ENCODE results near the gene CELSR3.

The CELSR3 gene, protein sequence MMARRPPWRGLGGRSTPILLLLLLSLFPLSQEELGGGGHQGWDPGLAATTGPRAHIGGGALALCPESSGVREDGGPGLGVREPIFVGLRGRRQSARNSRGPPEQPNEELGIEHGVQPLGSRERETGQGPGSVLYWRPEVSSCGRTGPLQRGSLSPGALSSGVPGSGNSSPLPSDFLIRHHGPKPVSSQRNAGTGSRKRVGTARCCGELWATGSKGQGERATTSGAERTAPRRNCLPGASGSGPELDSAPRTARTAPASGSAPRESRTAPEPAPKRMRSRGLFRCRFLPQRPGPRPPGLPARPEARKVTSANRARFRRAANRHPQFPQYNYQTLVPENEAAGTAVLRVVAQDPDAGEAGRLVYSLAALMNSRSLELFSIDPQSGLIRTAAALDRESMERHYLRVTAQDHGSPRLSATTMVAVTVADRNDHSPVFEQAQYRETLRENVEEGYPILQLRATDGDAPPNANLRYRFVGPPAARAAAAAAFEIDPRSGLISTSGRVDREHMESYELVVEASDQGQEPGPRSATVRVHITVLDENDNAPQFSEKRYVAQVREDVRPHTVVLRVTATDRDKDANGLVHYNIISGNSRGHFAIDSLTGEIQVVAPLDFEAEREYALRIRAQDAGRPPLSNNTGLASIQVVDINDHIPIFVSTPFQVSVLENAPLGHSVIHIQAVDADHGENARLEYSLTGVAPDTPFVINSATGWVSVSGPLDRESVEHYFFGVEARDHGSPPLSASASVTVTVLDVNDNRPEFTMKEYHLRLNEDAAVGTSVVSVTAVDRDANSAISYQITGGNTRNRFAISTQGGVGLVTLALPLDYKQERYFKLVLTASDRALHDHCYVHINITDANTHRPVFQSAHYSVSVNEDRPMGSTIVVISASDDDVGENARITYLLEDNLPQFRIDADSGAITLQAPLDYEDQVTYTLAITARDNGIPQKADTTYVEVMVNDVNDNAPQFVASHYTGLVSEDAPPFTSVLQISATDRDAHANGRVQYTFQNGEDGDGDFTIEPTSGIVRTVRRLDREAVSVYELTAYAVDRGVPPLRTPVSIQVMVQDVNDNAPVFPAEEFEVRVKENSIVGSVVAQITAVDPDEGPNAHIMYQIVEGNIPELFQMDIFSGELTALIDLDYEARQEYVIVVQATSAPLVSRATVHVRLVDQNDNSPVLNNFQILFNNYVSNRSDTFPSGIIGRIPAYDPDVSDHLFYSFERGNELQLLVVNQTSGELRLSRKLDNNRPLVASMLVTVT (N-terminal part only)

DNA sequence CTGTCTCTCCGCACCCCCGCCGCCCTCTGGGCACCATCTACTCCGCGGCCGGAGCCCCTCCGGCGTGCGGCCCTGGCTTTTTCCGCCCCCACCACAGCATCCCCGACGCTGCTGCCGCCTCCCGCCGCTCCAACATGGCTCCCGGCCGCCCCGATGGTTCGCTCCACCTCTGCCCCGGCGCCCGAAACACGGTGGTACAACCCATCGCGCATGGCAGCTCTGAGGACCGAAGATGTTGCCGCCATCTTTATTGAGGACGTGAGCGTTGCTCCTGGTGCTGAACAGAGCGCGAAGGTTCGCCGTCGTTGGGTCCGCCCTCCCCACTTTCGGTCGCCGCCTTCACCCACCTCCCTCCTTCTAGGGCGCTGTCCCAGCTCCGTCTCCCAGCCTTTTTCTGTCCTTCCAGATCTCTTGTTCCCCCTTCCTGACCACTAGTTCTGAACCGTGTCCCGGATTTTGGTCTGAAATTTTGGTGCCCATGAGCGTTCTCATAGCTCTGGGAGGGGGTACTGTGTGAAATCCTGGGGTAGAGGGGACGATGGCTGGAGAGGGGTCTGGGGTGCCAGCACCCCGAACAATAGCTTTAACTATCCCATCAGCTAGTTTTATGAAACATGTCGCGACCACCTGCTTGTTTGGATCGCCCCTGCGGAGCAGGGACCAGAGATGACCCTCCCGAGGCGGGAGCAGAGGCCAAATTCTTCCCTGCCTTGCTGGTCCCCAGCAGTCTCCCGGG lies at the start of gene CELSR3:
TSS of gene CELSR3 (minus strand) at position 134 of the 736 bp plus-strand sequence. CDS start 252 bp downstream, outside the sequence.
- Mint-ChIP-seq H3K4me1 (ENCODE audit: low read depth) (peaks cover 24% of the 10 kb centered on the region), H3K36me3 (ENCODE audit: low read depth) (peaks cover 5% of the 10 kb centered on the region), H3K27me3 (peaks cover 48% of the 10 kb centered on the region), H3K9me3 (peaks cover 2% of the 10 kb centered on the region), H3K27ac (peak within 1 kb of the TSS; percentile 91), H3K4me3 (peak within 1 kb of the TSS; percentile 82)
- peak; percentile 59 for DNase-seq

DNA sequence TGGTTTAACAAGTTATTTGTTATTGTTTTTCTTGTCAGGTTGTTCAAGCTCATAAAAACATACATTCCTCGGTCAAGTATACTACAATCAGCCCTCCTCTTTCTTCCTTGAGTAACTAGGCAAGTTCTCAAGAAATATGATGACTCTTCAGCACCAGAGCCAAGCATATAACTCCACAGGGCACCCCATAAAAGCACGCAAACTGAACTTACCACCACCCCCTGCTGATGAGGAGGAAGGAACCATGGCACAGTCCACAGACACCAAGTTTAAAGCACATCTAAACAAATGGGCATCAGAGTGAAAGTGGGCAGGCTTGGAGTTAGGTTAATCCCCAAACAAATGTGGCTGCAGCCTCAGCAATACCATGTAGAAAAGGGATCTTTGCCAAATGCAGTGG lies 49.0 kb upstream of the CELSR3 start:
- Mint-ChIP-seq H3K4me3 (no peak overlapping the region), H3K27ac (peak overlapping the region; percentile 55), H3K36me3 (ENCODE audit: low read depth) (peaks cover 87% of the 10 kb centered on the region), H3K9me3 (no peaks in the 10 kb centered on the region), H3K27me3 (no peaks in the 10 kb centered on the region), H3K4me1 (ENCODE audit: low read depth) (peaks cover 72% of the 10 kb centered on the region)
- DNase-seq: no peak

DNA sequence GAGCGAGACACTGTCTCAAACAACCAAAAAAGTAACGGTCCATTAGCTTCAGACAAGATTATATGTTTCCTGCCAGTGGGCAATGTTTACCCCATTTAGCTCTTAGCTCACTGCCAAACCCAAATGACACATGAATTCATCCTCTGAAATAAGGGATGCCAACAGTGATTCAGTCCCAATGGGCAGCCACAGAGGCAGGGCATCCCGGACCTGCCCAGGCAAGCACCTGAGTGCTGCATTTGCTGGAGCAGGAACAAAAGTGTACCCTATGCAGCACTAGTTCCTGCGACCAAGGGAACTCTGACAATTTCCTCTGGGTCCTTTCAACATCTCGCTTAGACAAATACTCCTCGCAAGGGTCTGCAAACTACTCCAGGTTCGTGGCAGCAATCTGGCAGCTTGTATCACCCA lies 46.4 kb upstream of the CELSR3 start:
- DNase-seq: no peak
- Mint-ChIP-seq H3K4me1 (ENCODE audit: low read depth) (peaks cover 57% of the 10 kb centered on the region), H3K27me3 (no peaks in the 10 kb centered on the region), H3K27ac (peak overlapping the region; percentile 62), H3K4me3 (no peak overlapping the region), H3K9me3 (no peaks in the 10 kb centered on the region), H3K36me3 (ENCODE audit: low read depth) (peaks cover 81% of the 10 kb centered on the region)

DNA sequence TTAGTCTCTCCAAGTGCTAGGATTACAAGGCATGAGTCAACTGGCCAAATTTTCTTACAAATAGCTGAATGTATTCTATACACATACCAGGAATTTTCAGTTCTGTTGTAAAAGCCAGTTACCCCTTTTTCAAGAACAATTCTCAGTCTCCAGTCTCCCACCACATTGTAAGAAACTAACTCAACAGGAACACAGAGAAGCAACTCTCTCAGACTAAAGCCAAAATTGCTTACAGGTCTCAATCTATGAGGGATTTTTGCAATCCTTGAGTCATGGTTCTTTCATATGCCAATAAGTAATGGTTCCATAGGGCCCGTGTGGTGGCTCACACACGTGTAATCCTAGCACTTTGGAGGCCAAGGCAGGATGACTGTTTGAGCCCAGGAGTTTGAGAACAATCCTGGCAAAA lies 45.8 kb upstream of the CELSR3 start:
- no peaks in the 10 kb centered on the region for H3K9me3 Mint-ChIP-seq
- no peak for DNase-seq
- H3K27me3 Mint-ChIP-seq: no peaks in the 10 kb centered on the region
- H3K4me1 Mint-ChIP-seq (ENCODE audit: low read depth): peaks cover 57% of the 10 kb centered on the region
- no peak overlapping the region for H3K4me3 Mint-ChIP-seq
- H3K27ac Mint-ChIP-seq: peak overlapping the region; percentile 62
- H3K36me3 Mint-ChIP-seq (ENCODE audit: low read depth): peaks cover 79% of the 10 kb centered on the region

DNA sequence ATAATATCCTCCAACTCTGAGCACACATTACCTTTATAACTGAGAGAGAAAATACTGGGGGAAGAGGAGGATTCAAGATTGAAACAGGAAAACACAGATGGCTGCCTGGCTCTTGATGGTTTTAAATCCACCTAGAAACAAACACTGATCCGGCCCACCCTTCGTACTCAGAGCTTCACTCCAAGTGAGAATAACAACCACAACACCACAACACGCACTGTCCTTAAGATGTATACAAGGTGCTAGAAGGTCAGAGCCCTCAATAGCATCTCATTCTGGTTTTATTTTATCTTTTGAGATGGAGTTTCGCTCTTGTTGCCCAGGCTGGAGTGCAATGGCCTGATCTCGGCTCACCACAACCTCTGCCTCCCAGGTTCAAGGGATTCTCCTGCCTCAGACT lies 44.5 kb upstream of the CELSR3 start:
- H3K4me3 Mint-ChIP-seq: no peak overlapping the region
- DNase-seq: no peak
- no peaks in the 10 kb centered on the region for H3K9me3 Mint-ChIP-seq
- no peaks in the 10 kb centered on the region for H3K27me3 Mint-ChIP-seq
- H3K36me3 Mint-ChIP-seq (ENCODE audit: low read depth): peaks cover 78% of the 10 kb centered on the region
- peak overlapping the region; percentile 12 for H3K27ac Mint-ChIP-seq
- H3K4me1 Mint-ChIP-seq (ENCODE audit: low read depth): peaks cover 58% of the 10 kb centered on the region

DNA sequence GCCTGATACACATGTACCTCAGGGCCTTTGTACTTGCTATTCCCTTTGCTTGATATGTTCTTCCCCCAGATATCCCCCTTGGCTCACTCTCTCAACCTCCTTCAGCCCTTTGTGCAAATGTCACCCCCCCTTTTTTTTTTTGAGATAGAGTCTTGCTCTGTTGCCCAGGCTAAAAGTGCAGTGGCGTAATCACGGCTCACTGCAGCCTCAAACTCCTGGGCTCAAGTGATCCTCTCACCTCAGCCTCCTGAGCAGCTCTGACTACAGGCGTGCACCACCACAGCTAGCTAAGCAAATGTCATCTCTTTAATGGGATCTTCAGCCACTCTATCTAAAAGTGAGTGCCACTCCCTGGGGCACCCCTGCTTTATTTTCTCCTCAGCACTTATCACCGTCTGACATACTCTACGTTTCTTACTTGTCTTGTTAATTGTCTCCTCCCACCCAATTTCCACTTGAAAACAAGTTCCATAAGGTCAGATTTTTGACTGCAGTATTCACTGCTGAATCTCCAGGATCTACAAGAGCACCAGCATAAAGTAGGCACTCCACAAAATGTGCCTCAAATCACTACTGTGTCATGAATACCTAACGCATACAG lies 39.7 kb upstream of the CELSR3 start:
- peak overlapping the region; percentile 18 for H3K27ac Mint-ChIP-seq
- H3K36me3 Mint-ChIP-seq (ENCODE audit: low read depth): peaks cover 64% of the 10 kb centered on the region
- H3K4me1 Mint-ChIP-seq (ENCODE audit: low read depth): peaks cover 45% of the 10 kb centered on the region
- DNase-seq: no peak
- H3K9me3 Mint-ChIP-seq: no peaks in the 10 kb centered on the region
- H3K4me3 Mint-ChIP-seq: no peak overlapping the region
- H3K27me3 Mint-ChIP-seq: no peaks in the 10 kb centered on the region

DNA sequence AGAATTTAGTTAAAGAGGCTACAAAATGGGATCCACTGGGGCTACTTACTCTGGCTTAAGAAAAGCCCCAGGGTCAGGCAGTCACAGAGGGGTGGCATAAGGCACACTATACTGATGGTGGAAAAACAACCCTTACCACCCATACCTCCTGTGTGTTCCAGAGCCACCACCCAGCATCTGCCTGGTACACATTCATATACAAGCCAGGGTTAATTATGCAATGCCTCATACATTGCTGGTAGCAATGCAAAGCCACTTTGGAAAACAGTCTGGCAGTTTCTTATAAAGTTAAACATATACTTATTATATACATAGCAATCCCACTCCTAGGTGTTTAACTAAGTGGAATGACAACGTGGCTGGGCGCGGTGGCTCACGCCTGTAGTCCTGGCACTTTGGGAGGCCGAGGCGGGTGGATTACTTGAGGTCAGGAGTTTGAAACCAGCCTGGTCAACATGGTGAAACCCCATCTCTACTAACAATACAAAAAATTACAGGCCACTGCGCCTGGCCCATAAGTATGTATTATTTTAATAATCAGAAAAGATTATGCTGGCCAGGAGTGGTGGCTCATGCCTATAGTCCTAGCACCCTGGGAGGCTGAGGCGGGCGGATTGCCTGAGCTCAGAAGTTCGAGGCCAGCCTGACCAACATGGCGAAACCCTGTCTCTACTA lies 38.2 kb upstream of the CELSR3 start:
- Mint-ChIP-seq H3K27me3 (no peaks in the 10 kb centered on the region), H3K36me3 (ENCODE audit: low read depth) (peaks cover 59% of the 10 kb centered on the region), H3K9me3 (no peaks in the 10 kb centered on the region), H3K4me1 (ENCODE audit: low read depth) (peaks cover 46% of the 10 kb centered on the region), H3K27ac (peak overlapping the region; percentile 71), H3K4me3 (no peak overlapping the region)
- DNase-seq: no peak

DNA sequence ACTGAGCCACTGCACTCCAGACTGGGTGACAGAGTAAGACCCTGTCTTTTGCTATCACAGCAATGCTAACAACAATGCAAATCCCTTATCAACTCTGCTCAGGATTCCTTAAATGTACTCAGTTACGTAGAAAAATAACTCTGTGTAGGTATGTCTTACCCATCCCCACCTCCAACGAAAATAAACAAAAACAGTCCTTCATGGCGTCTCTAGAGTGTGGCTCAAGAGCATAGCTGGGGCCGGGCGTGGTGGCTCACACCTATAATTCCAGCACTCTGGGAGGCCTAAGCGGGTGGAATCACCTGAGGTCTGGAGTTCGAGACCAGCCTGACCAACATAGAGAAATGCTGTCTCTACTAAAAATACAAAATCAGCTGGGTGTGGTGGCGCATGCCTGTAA lies 36.2 kb upstream of the CELSR3 start:
- H3K4me1 Mint-ChIP-seq (ENCODE audit: low read depth): peaks cover 43% of the 10 kb centered on the region

DNA sequence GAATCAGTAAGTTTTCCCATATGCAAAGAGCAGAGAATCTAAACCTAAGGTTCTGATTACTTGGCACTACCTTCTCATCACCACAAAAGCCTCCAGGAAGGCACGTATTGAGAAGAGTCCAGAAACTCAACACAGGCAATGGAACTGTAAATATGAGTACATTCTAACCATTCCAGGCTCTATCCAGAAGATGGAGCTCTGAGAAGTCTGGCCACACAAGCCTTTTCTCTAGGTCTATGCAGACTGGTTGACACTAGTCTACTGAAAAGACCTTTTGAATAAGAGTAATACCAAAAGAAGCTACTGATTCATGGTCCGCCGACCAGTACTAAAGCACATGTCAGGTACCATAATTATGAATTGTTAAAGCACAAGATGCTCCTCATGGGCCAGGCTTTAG lies 35.3 kb upstream of the CELSR3 start:
- Mint-ChIP-seq H3K4me3 (no peak overlapping the region), H3K27me3 (no peaks in the 10 kb centered on the region), H3K4me1 (ENCODE audit: low read depth) (peaks cover 40% of the 10 kb centered on the region), H3K9me3 (no peaks in the 10 kb centered on the region), H3K36me3 (ENCODE audit: low read depth) (peaks cover 67% of the 10 kb centered on the region), H3K27ac (peak overlapping the region; percentile 26)
- DNase-seq: no peak

More for the DNA sequence above, 36.2 kb upstream of the CELSR3 start:
- Mint-ChIP-seq H3K9me3 (no peaks in the 10 kb centered on the region), H3K4me3 (no peak overlapping the region), H3K27me3 (no peaks in the 10 kb centered on the region), H3K27ac (peak overlapping the region; percentile 44), H3K36me3 (ENCODE audit: low read depth) (peaks cover 61% of the 10 kb centered on the region)
- DNase-seq: no peak

DNA sequence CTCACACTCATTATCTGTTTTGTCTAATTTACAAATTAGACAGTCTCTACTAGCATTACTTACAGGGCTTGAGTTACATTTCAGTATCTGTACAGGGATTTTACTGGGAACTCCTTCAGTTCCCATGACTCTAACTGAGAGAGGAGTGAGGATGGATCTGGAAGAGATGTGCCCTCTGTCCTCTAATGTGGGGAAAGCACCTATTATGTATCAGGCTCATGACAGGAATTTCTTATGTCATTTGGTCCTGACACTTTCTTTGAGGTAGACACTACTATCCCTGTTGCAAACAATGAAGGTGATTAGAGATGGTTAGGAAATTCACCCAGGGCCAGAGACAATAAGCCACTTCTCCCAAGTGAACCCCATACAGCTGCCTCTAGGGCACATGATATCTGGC lies 33.9 kb upstream of the CELSR3 start:
- H3K27me3 Mint-ChIP-seq: no peaks in the 10 kb centered on the region
- no peak for DNase-seq
- H3K9me3 Mint-ChIP-seq: no peaks in the 10 kb centered on the region
- H3K4me3 Mint-ChIP-seq: no peak overlapping the region
- peaks cover 72% of the 10 kb centered on the region for H3K36me3 Mint-ChIP-seq (ENCODE audit: low read depth)
- peaks cover 32% of the 10 kb centered on the region for H3K4me1 Mint-ChIP-seq (ENCODE audit: low read depth)
- peak overlapping the region; percentile 71 for H3K27ac Mint-ChIP-seq

DNA sequence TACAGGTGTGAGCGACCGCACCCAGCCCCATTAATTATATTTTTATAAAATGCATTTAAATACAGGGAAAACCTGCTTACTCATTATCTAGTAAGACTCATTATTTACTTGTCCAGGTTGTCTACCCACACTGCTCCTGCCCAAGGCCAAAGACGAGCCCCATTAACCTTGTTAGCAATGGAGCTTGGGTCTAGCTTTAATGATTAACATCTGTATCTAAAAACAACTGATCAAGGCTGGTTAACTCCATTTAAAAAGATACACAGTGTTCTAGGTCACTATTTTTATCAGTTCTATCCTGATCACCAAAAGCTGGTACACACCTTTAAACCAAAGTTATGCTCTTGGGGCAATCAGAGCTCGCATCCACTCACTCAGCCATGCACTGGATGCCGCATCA lies 33.5 kb upstream of the CELSR3 start:
- no peak for DNase-seq
- peaks cover 30% of the 10 kb centered on the region for H3K4me1 Mint-ChIP-seq (ENCODE audit: low read depth)
- H3K27me3 Mint-ChIP-seq: no peaks in the 10 kb centered on the region
- no peak overlapping the region for H3K4me3 Mint-ChIP-seq
- H3K9me3 Mint-ChIP-seq: no peaks in the 10 kb centered on the region
- peaks cover 74% of the 10 kb centered on the region for H3K36me3 Mint-ChIP-seq (ENCODE audit: low read depth)
- H3K27ac Mint-ChIP-seq: peak overlapping the region; percentile 71

DNA sequence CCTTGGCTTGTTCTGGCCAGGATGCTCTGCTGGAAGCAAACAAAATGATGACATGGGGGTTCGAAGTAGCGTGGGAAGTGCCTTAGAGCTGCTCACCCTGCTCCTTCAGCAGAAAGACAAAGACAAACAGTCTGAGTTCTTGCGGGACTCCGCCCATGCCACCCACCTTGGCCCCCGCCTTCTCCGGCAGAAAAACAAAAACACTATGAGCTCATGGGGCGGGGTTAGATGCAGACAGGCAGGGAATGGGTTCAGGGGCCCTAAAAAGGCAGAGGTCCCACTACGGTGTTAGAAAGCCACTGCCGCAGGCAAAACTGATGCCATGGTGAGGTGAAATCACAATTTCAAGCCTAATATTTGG lies 32.7 kb upstream of the CELSR3 start:
- no peak overlapping the region for H3K4me3 Mint-ChIP-seq
- H3K27ac Mint-ChIP-seq: peak overlapping the region; percentile 50

More for the DNA sequence above, 32.7 kb upstream of the CELSR3 start:
- Mint-ChIP-seq H3K4me1 (ENCODE audit: low read depth) (peaks cover 27% of the 10 kb centered on the region), H3K36me3 (ENCODE audit: low read depth) (peaks cover 79% of the 10 kb centered on the region), H3K27me3 (no peaks in the 10 kb centered on the region), H3K9me3 (no peaks in the 10 kb centered on the region)
- no peak for DNase-seq
